ENCODE data around the gene MVB12B. TPM values are rescaled to one million over a fixed set of nuclear protein-coding genes. Genes with fewer than 3 reads are reported as not detected.

The MVB12B gene
- total and polyA plus RNA-seq, 2 of the 8 experiments (the other 6 are each of a cell fraction or from before 2014, with no cell fraction given): 2.6 to 5.0 TPM

DNA sequence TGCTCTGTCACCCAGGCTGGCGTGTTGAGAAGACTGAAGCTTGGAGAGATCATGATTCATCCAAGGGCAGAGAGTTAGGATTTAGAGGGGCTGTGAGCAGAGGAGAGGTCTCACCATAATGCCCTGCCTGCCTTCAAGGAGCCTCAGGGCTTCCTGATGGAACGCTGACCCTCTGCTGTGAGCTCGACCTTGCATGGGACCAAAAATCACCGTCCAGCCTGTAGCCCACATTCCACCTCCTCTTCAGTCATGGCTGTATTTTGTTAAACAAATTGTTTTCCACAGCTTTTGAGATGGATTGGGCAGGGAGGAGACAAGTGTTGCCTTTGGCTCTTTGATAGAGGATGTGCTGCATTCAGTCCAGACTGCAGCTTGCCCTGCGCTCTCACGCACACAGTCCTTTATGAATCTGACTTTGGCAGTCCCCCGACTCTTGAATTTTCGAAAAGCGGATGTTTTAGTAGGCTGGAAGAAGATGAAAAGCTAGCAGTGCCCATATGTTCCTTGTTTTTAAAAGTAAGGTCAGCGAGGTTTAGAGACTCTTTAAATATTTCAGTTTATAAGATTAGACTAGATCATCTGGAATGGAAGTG is 79.5 kb downstream of the MVB12B start:
- H4K5ac ChIP-seq (ENCODE audit: insufficient read length, low read depth, low read length): no peak overlapping the region
- H2AK5ac ChIP-seq (ENCODE audit: low read depth, low read length): no peak overlapping the region
- no peak overlapping the region for H3K9ac ChIP-seq (replicated peaks in 1 of 4; ENCODE audit: extremely low read depth in 1 of 4, low read depth in 3 of 4, low read length in 3 of 4)
- H3K18ac ChIP-seq (ENCODE audit: extremely low read depth, low read length): peak overlapping the region; percentile 38; the same call in 1 of the 2 replicates
- H4K8ac ChIP-seq (ENCODE audit: extremely low read depth, insufficient read depth, low read length): no peak overlapping the region
- no peaks in the 10 kb centered on the region for H4K20me1 ChIP-seq (replicated peaks in 1 of 2; ENCODE audit: control insufficient read depth in 1 of 2, insufficient read depth in 2 of 2, low read length in 2 of 2)
- H3K23ac ChIP-seq (ENCODE audit: insufficient read length): no peak overlapping the region
- H3K27ac ChIP-seq (ENCODE audit: low read depth, low read length): no peak overlapping the region
- H3K79me2 ChIP-seq (ENCODE audit: control insufficient read depth in 1 of 2, insufficient read depth in 2 of 2, low read length in 2 of 2): no peaks in the 10 kb centered on the region
- H3K23me2 ChIP-seq (ENCODE audit: low read depth, low read length): no peaks in the 10 kb centered on the region
- POLR2A ChIA-PET (ENCODE audit: partially characterized antibody): no interaction called here
- H3K9me3 ChIP-seq (ENCODE audit: insufficient read depth in 2 of 2, low read depth in 1 of 2, low read length in 1 of 2): no peaks in the 10 kb centered on the region
- H3K56ac ChIP-seq (replicated peaks; ENCODE audit: insufficient read length, low read depth, low read length): no peak overlapping the region
- peaks cover 3 to 18% (median 10%) of the 10 kb centered on the region in 4 experiments; a peak in 5 of 7 replicates for H3K4me1 ChIP-seq (replicated peaks in 1 of 4; ENCODE audit: control insufficient read depth in 3 of 4, insufficient read depth in 4 of 4, low read length in 3 of 4)
- H2AFZ ChIP-seq (ENCODE audit: low read length): no peak overlapping the region
- H3K79me1 ChIP-seq (ENCODE audit: low read depth, low read length): no peaks in the 10 kb centered on the region
- no peak overlapping the region for H4K91ac ChIP-seq (replicated peaks; ENCODE audit: insufficient read length, low read length)
- H3K14ac ChIP-seq (ENCODE audit: insufficient read length): no peak overlapping the region
- WGBS, 2 experiments (ENCODE audit: extremely low coverage in 1 of 2, insufficient coverage in 1 of 2, insufficient read length in 1 of 2, insufficient replicate concordance in 2 of 2, low coverage in 1 of 2, low lambda C conversion rate in 2 of 2, missing lambda C conversion rate in 1 of 2): 83% methylated on average over 10 of the region's 10 CpGs; no CpG with 5 or more reads in 1 of the 2 experiments
- no peak overlapping the region for H2BK5ac ChIP-seq (ENCODE audit: low read depth, low read length)
- H3K4ac ChIP-seq (replicated peaks; ENCODE audit: insufficient read length, low read depth, low read length): no peak overlapping the region
- no peak overlapping the region for H3K4me3 ChIP-seq (ENCODE audit: extremely low read depth in 1 of 4, insufficient read depth in 2 of 4, low read depth in 3 of 4, low read length in 4 of 4)
- no peaks in the 10 kb centered on the region for H3K27me3 ChIP-seq (replicated peaks in 1 of 4; ENCODE audit: control insufficient read depth in 3 of 4, extremely low read depth in 1 of 4, insufficient read depth in 3 of 4, low read length in 3 of 4)
- no peak overlapping the region for H3K4me2 ChIP-seq (ENCODE audit: insufficient read depth in 1 of 2, low read depth in 2 of 2, low read length in 2 of 2)
- H2BK12ac ChIP-seq (ENCODE audit: low read depth, low read length): no peak overlapping the region; the same call in 1 of the 2 replicates
- CTCF ChIA-PET (ENCODE audit: partially characterized antibody): interaction anchor here (0.7 to 2.2 kb wide), 6 partner anchors 7 to 88 kb away, joined by 3 to 11 read pairs (median 3); no protein-coding TSS in a partner anchor
- no peaks in the 10 kb centered on the region for H3K36me3 ChIP-seq (ENCODE audit: control insufficient read depth in 2 of 4, insufficient read depth in 4 of 4, low read length in 3 of 4)
- FAIRE-seq: peak; percentile 19
- no peak overlapping the region for H2BK120ac ChIP-seq (replicated peaks; ENCODE audit: low read depth, low read length)
- no peak for DNase-seq (ENCODE audit: low read depth in 1 of 2, low spot score in 2 of 2)
- no peak overlapping the region for H2BK15ac ChIP-seq (ENCODE audit: low read length)
- H2BK20ac ChIP-seq (ENCODE audit: low read length): no peak overlapping the region
- TF ChIP-seq EGR1 (IDR thresholded peaks at IDR 0.05; ENCODE audit: borderline replicate concordance, low read depth, low read length): no peak
- no peak for TF ChIP-seq GTF2F1 (IDR thresholded peaks at IDR 0.05; ENCODE audit: borderline replicate concordance, low read depth, low read length)
- no peak for TF ChIP-seq RBBP5 (IDR thresholded peaks at IDR 0.05; ENCODE audit: borderline replicate concordance, low read depth, low read length)
- TF ChIP-seq SRF (IDR thresholded peaks at IDR 0.05; ENCODE audit: low read depth, low read length): no peak
- no peak for TF ChIP-seq JUN (IDR thresholded peaks at IDR 0.05; ENCODE audit: low read depth, low read length)
- no peak for TF ChIP-seq POLR2AphosphoS5 (IDR thresholded peaks at IDR 0.05; ENCODE audit: low read depth, low read length)
- TF ChIP-seq TCF12 (IDR thresholded peaks at IDR 0.05; ENCODE audit: low read depth, low read length): no peak
- TF ChIP-seq RXRA (IDR thresholded peaks at IDR 0.05; ENCODE audit: insufficient read depth, low read depth, low read length): no peak
- TF ChIP-seq SIN3A (conservative IDR thresholded peaks at IDR 0.05 in 1 of 2, IDR thresholded peaks at IDR 0.05 in 1 of 2; ENCODE audit: low read depth in 1 of 2, low read length in 2 of 2): no peak
- no peak for TF ChIP-seq MAFK (IDR thresholded peaks at IDR 0.05; ENCODE audit: low read depth, low read length)
- no peak for TF ChIP-seq CTCF (IDR thresholded peaks at IDR 0.05; ENCODE audit: control extremely low read depth in 1 of 3, insufficient read depth in 1 of 3, low read depth in 1 of 3, low read length in 3 of 3)
